Spleen (tissue), 11 donors: ENCODE results near the gene GFPT1. TPM values are rescaled to one million over a fixed set of nuclear protein-coding genes. Genes with fewer than 3 reads are reported as not detected.
A peak's percentile ranks its signal among the peaks of the same experiment; 100 is the strongest.

Experiments
- DNase-seq: peaks from one replicate; pipeline ENCODE4 v3.0.0-alpha.2; 2020
- H3K27ac ChIP-seq, 8 donors: fragments of 200-600 bp; sonication (generic) in 7 of 8; 1 replicate in 4 of 8; 2 replicates in 4 of 8; pipeline versions ENCODE4 v1.5.0 to v1.8.0; 2016 to 2021; ENCODE audit warnings: inconsistent platforms in 4 of 8, mild to moderate bottlenecking in 4 of 8, moderate library complexity in 1 of 8
- H3K27me3 ChIP-seq, 7 donors: fragments of 200-600 bp; sonication (generic) in 6 of 7; replicated peaks in 1 of 7; 1 replicate in 4 of 7; 2 replicates in 3 of 7; pipeline versions ENCODE4 v1.5.0 to v1.8.0; 2016 to 2021; ENCODE audit warnings: inconsistent platforms in 3 of 7, mild to moderate bottlenecking in 1 of 7
- H3K36me3 ChIP-seq, 6 donors: fragments of 200-600 bp; sonication (generic) in 5 of 6; 1 replicate in 4 of 6; 2 replicates in 2 of 6; pipeline versions ENCODE4 v1.5.0 to v1.8.0; 2016 to 2021; ENCODE audit warnings: inconsistent platforms in 2 of 6
- H3K4me1 ChIP-seq, 6 donors: fragments of 200-600 bp; sonication (generic) in 5 of 6; 1 replicate in 3 of 6; 2 replicates in 3 of 6; pipeline versions ENCODE4 v1.5.0 to v1.8.0; 2016 to 2021; ENCODE audit warnings: inconsistent platforms in 3 of 6
- H3K4me3 ChIP-seq, 8 donors: fragments of 200-600 bp; sonication (generic) in 7 of 8; 1 replicate in 4 of 8; 2 replicates in 4 of 8; pipeline versions ENCODE4 v1.5.0 to v1.8.0; 2016 to 2021; ENCODE audit warnings: inconsistent platforms in 4 of 8, mild to moderate bottlenecking in 4 of 8, moderate library complexity in 2 of 8
- H3K9me3 ChIP-seq, 8 donors: fragments of 200-600 bp; sonication (generic) in 7 of 8; 1 replicate in 4 of 8; 2 replicates in 4 of 8; pipeline versions ENCODE4 v1.5.0 to v1.8.0; 2016 to 2021; ENCODE audit warnings: inconsistent platforms in 4 of 8
- POLR2A ChIP-seq, 3 donors: fragments of 450-650 bp; IDR thresholded peaks; one replicate each; pipeline ENCODE4 v1.5.1; 2017; ENCODE audit warnings: antibody characterized with exemption in 3 of 3, mild to moderate bottlenecking in 1 of 3
- POLR2AphosphoS5 ChIP-seq, 3 donors: sonication (generic); formaldehyde crosslinking; IDR thresholded peaks; one replicate each; pipeline ENCODE4 v1.5.1; 2017; ENCODE audit warnings: antibody characterized with exemption in 3 of 3
- WGBS, 5 donors: extraction: QIAGEN DNeasy Blood & Tissue Kit in 3 of 5; methylation state at CpG; one replicate each; pipeline versions ENCODE4 v1.1.5 to v1.1.7; 2013 to 2018; 5-methylcytosine and 5-hydroxymethylcytosine counted together
- intact Hi-C: fragments of 100-400 bp; cut with DNase I; formaldehyde crosslinking; loops from one replicate; pipeline ENCODE4 v1.15.0; 2023; ENCODE audit warnings: low total_unique reads
- polyA plus RNA-seq, 3 donors: library from polyadenylated mRNA; stranded (reverse); fragments of 200-250 nt; gene quantifications; one replicate each; pipeline ENCODE4 v1.2.1, GENCODE V29; 2013
- total RNA-seq, 7 donors: library from RNA; depleted of rRNA in 3 of 7; stranded (reverse); fragments of >200 nt in 3 of 7; fragmentation: NEBNext Ultra II Directional in 4 of 7; extraction: Animal tissue kit (Norgen Biotek cat#: 25700) in 4 of 7; gene quantifications; one replicate each; pipeline versions ENCODE4 v1.1.0 to v1.2.1, GENCODE V29; 2016 to 2021
- TF ChIP-seq, protein P1 (sequence below), 11 experiments: fragments of 200-600 bp in 7 of 11; fragments of 450-650 bp in 4 of 11; sonication (generic) in 4 of 11; IDR thresholded peaks in 8 of 11; conservative IDR thresholded peaks in 3 of 11; 1 replicate in 7 of 11; 2 replicates in 4 of 11; pipeline versions ENCODE4 v1.4.0 to v1.8.0; 2016 to 2021; ENCODE audit warnings: antibody characterized with exemption in 11 of 11, inconsistent platforms in 4 of 11, mild to moderate bottlenecking in 1 of 11
- donor health status: healthy with polysubstance abuse.
- donor health status: DM: no; HTN: no; CAD: no; lungs with moderate emphysema.
- donor health status: DM: no; HTN: no; CAD: no.
- donor health status: Bipolar disorder and iron deficiency.
- donor health status: healthy.
- donor health status: DM: no; HTN: no; CAD: no.
- donor health status: DM: yes; HTN: yes; CAD: no.

Gene GFPT1
- total and polyA plus RNA-seq, 10 donors = 2.4 to 27.7 (median 19.9) TPM

DNA sequence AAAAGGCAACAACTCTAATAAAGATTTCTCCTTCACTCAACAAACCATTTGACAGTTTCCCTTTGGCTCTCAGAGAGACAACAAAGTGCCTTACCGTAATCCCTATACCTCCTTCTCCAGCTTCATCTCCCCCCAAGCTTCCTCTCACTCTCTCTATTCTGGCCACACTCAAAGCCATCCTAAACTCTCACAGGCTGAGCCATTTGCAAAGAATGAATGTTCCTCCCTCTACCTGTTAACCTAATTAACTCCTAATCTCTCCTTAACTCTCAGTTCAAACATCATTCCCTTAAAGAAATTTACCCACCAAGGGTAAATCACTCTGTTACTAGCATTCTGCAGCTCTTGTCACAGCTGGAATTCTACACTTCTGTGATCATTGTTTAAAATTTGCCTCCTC is 38.2 kb downstream of the GFPT1 start:
- Histone ChIP-seq H3K4me3 (no peak overlapping the region), H3K36me3 (peaks cover 0 to 100% (median 77%) of the 10 kb centered on the region in 6 donors), H3K4me1 (no peaks in the 10 kb centered on the region), H3K27ac (no peak overlapping the region), H3K9me3 (no peaks in the 10 kb centered on the region), H3K27me3 (no peaks in the 10 kb centered on the region)
- WGBS, 5 donors = 92 to 100% (median 100%) methylated on average over 1 of the region's 1 CpG
- intact Hi-C loops = no loop called here
- no peak for TF ChIP-seq POLR2AphosphoS5 (IDR thresholded peaks at IDR 0.05)
- TF ChIP-seq, protein P1, sequence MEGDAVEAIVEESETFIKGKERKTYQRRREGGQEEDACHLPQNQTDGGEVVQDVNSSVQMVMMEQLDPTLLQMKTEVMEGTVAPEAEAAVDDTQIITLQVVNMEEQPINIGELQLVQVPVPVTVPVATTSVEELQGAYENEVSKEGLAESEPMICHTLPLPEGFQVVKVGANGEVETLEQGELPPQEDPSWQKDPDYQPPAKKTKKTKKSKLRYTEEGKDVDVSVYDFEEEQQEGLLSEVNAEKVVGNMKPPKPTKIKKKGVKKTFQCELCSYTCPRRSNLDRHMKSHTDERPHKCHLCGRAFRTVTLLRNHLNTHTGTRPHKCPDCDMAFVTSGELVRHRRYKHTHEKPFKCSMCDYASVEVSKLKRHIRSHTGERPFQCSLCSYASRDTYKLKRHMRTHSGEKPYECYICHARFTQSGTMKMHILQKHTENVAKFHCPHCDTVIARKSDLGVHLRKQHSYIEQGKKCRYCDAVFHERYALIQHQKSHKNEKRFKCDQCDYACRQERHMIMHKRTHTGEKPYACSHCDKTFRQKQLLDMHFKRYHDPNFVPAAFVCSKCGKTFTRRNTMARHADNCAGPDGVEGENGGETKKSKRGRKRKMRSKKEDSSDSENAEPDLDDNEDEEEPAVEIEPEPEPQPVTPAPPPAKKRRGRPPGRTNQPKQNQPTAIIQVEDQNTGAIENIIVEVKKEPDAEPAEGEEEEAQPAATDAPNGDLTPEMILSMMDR (IDR thresholded peaks at IDR 0.05 in 8 of 11, conservative IDR thresholded peaks at IDR 0.05 in 3 of 11) = no peak
- no peak for TF ChIP-seq POLR2A (IDR thresholded peaks at IDR 0.05)
- DNase-seq = no peak

DNA sequence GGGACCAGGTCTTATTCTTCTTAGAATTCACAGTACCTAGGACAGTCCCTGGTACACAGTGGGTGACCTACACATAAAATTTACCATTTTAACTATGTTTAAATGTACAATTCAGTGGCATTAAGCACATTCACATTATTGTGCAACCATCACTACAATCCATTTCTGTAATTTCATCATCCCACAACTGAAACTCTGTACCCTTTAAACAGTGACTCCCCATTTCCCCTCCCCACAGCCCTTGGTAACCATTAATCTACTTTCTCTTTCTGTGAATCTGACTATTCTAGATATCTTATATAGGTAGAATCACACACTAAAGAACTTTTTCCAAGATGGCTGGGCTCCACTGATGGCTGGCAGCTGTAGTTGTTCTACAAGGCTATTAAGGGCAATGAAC is 41.6 kb downstream of the GFPT1 start:
- intact Hi-C loops = no loop called here
- H3K27ac ChIP-seq = no peak overlapping the region

DNA sequence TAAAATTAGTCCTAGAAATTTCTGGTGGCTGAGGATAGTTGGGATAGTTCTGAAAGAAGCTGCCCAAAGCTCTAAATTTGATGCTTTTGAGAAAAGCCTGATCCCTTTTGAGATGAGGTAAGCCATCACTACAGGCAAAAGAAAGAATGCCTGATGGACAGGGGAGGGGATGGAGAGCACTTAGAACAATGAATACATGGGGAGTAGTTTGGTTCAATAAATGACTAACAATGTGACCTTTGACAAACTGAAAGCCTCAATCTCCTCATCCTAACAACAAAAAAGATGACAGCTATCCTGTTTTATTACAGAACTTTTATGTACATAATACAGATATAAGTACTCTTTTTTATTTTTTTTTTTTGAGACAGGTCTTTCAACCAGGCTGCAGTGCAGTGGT is 42.7 kb downstream of the GFPT1 start:
- DNase-seq = no peak
- no peaks in the 10 kb centered on the region for H3K9me3 ChIP-seq
- H3K36me3 ChIP-seq = peaks cover 0 to 100% (median 86%) of the 10 kb centered on the region in 6 donors
- peaks cover 0 to 4% (median 0%) of the 10 kb centered on the region in 6 donors for H3K4me1 ChIP-seq
- intact Hi-C loops = no loop called here
- no peak overlapping the region for H3K27ac ChIP-seq
- TF ChIP-seq, protein P1 (IDR thresholded peaks at IDR 0.05 in 8 of 11, conservative IDR thresholded peaks at IDR 0.05 in 3 of 11) = no peak
- TF ChIP-seq POLR2A (IDR thresholded peaks at IDR 0.05) (no peak), POLR2AphosphoS5 (IDR thresholded peaks at IDR 0.05) (no peak)
- no peaks in the 10 kb centered on the region for H3K27me3 ChIP-seq
- no peak overlapping the region for H3K4me3 ChIP-seq

More for the DNA sequence above, 41.6 kb downstream of the GFPT1 start:
- Histone ChIP-seq H3K36me3 (peaks cover 0 to 100% (median 89%) of the 10 kb centered on the region in 6 donors), H3K4me3 (no peak overlapping the region), H3K9me3 (no peaks in the 10 kb centered on the region), H3K27me3 (no peaks in the 10 kb centered on the region), H3K4me1 (peaks cover 0 to 4% (median 0%) of the 10 kb centered on the region in 6 donors)
- DNase-seq = no peak
- TF ChIP-seq, protein P1 (IDR thresholded peaks at IDR 0.05 in 8 of 11, conservative IDR thresholded peaks at IDR 0.05 in 3 of 11) = no peak
- TF ChIP-seq POLR2A (IDR thresholded peaks at IDR 0.05) = no peak
- no peak for TF ChIP-seq POLR2AphosphoS5 (IDR thresholded peaks at IDR 0.05)

DNA sequence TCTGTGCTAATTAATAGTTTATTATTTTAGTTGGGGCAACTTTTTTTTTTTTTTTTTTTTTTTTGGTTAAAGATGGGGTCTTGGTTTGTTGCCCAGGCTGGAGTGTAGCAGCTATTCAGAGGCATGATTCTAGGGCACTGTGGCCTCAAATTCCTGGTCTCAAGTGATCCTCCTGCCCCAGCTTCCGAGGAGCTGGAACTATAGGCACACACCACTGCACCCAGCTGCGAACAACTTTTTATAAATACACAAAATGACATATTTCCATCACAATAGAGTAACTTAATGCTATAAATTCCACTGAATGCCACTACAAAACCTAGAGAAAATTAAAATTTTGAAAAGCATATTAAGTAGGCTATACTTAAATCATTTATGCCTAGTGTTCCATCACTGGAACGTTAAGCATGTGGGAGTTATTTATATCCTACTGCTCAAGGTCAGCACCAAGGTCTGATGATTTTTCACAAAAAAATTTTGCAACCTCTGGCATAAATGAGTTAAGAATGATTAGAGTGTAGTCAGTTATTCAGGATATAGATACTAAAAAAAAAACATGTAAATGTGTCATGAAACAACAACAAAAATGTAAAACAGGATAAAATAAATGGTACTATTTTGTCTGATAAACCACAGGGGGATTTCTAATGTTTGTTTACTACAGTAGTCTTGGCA is 46.8 kb downstream of the GFPT1 start:
- no peak for TF ChIP-seq POLR2AphosphoS5 (IDR thresholded peaks at IDR 0.05)
- TF ChIP-seq POLR2A (IDR thresholded peaks at IDR 0.05) = no peak
- TF ChIP-seq, protein P1 (IDR thresholded peaks at IDR 0.05 in 8 of 11, conservative IDR thresholded peaks at IDR 0.05 in 3 of 11) = no peak
- no peak overlapping the region for H3K4me3 ChIP-seq
- 23 to 64% (median 38%) methylated on average over 3 of the region's 3 CpGs for WGBS, 5 donors
- peaks cover 0 to 4% (median 0%) of the 10 kb centered on the region in 6 donors for H3K4me1 ChIP-seq
- peak overlapping the region in 1 of 8 donors; percentile 20 for H3K27ac ChIP-seq
- intact Hi-C loops = no loop called here
- DNase-seq = no peak
- H3K36me3 ChIP-seq = peaks cover 0 to 100% (median 80%) of the 10 kb centered on the region in 6 donors
- H3K9me3 ChIP-seq = no peaks in the 10 kb centered on the region
- H3K27me3 ChIP-seq = no peaks in the 10 kb centered on the region
